Stimulated activated CD4-positive, alpha-beta T cell treated with anti-CD3 and anti-CD28 coated beads, Interleukin-2, amount 100 ng/mL, for 4 hours (primary cell): ENCODE data around the gene TNFRSF25.
A peak's percentile ranks its signal among the peaks of the same experiment; 100 is the strongest.

Experiments used
- DNase-seq: peaks from one replicate; pipeline ENCODE4 v3.0.0-alpha.2; 2020; ENCODE audit warnings: low read depth

Gene TNFRSF25, protein sequence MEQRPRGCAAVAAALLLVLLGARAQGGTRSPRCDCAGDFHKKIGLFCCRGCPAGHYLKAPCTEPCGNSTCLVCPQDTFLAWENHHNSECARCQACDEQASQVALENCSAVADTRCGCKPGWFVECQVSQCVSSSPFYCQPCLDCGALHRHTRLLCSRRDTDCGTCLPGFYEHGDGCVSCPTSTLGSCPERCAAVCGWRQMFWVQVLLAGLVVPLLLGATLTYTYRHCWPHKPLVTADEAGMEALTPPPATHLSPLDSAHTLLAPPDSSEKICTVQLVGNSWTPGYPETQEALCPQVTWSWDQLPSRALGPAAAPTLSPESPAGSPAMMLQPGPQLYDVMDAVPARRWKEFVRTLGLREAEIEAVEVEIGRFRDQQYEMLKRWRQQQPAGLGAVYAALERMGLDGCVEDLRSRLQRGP

DNA sequence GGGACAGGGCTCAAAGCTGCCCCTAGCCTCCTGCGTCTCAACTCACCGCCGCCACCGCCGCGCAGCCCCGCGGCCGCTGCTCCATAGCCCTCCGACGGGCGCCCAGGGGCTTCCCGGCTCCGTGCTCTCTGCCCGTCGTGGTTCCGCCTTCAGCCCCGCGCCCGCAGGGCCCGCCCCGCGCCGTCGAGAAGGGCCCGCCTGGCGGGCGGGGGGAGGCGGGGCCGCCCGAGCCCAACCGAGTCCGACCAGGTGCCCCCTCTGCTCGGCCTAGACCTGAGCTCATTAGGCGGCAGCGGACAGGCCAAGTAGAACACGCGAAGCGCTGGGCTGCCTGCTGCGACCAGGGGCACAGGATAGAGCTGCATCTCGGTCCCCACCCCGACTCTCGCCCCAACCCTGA, at the start of gene TNFRSF25:
TSS of gene TNFRSF25 (minus strand) at position 151 of the 400 bp plus-strand sequence. CDS start at position 85, 66 bp downstream.
- peak; percentile 57 for DNase-seq

DNA sequence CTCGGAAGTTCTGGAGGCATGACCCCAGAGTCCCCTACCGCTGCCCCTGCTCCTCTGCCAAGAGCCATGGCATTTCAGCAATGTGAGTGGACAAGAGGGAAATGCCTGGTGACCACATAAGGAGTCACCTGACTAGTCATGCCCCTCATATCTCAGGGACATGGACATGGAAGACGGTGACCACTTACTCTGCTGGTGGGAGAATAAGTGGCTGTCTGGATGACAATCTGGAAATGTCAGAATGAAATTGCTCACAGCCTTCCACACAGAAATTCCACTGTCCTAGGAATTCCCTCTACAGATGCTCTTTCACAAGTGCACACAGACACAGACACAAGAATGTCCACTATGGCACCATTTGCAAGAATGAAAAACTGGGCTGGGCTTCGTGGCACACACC, 49.8 kb upstream of the TNFRSF25 start:
- no peak for DNase-seq

DNA sequence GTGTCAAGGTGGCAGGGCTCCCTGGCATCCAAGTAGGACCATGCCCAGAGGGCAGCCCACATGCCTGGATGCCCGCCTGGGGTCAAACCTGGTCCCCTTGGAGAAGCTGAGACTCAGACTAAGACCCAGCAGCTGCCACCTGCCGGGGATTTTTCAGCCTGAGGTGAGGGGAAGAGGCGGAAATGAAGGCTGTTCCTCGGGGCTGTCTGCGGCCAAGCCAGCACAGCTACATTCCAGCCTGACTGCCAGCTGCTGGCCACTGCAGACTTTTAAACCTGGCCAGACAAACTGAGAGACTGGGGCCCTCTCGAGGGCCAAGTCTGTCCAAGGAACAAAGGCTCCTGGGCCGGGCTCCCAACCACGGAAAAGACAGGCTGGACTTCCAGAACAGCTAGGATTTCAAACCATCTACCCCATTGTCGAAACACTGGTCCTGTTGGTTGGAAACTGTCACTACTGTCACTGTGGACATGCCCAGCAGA, 47.4 kb upstream of the TNFRSF25 start:
- no peak for DNase-seq

DNA sequence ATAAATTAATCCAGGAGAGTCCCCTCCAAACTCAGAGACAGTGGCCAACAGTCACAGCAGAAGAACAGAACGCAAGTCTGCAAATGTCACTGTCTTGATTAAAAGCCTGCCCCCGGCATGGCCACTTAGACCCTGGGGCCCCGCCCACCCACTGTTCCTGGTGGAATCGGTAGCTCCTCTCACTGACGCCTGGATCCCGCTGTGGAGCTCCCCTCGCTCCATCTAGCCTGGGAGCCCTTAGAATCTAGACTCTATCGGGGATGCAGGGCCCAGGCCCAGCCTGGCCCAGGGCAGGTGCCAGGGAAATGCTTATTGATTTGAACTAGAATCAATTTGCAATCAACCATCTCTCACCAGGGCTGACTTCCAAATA, 46.9 kb upstream of the TNFRSF25 start:
- no peak for DNase-seq

DNA sequence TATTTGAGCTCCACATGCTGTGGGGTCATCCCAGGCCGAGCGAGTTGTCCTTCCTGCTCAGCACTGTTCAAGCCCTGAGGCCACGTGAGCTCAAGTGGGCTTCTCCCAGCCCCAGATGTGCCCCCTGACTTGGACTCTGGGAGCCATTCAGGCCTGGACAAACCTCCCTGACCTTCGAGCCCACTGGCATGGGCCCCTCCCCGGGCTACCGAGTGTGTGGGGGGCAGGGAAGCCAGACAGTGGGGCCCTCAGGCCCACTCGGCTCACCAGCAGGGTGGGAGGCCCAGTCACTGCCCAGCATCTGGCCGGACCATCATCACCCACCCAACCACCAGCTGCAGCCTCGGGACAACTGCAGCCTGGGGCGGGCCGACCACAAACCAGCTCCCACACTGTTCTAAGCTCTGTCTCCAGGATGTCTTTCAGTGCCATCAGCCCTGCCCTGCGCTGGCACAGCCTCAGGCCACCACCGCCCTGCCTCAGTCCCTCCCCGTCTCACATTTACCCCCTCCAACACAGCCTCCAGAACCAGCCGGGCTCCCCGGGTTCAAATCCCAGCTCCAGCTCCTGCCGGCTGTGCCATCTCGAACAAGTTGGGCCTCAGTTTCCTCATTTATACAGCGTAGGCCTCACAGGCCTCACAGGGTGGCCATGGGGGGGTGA, 46.4 kb upstream of the TNFRSF25 start:
- no peak for DNase-seq

DNA sequence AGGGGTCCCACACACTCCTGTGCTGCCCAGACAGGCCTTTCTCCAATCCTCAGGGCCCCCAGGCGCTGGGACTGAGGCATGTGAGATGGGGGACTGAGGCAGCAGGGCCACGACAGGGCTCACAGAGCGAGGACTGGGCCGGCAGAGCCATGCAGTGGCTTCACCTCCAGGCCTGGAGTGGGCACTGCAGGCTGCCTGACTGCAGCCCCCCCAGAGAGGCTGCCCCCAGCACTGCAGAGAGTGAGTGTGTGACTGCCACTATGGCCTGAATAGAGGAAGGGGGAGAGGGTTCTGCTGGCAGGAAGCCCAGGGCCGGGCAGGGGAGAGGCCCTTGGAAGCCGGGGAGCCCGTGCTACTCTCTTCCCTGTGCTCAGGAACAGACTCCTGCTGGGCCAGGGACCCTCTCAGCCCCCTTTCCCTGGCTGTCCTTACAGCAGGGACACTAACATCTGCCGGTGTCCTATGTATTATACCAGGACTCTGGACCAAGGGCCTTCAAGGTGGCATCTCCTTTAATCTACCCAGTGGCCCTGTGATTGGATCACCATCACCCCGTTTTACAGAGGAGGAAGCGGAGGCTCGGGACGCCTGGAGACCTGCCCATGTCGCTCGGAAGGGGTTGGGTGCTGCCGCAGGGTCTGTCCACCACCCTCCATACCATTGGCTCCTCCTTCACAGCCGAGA, 45.7 kb upstream of the TNFRSF25 start:
- DNase-seq = no peak

DNA sequence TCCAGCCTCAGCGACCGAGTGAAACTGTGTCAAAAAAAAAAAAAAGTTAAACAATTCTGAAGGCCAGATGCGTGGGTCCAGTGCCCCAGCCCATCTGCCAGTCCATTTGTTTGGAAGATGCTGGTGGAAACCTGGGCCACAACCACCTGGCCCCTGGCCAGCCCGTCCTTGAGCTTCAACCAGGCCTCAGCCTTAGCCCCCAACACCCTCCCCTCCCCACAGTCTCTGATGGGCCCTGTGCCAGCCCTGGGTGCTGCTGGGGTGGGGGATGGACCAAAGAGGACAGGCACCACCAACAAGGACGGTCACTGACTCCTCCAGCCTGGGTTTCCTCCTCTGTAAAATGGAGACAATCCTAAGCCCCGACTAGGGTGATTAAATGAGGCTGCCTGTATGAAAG, 45.1 kb upstream of the TNFRSF25 start:
- no peak for DNase-seq

DNA sequence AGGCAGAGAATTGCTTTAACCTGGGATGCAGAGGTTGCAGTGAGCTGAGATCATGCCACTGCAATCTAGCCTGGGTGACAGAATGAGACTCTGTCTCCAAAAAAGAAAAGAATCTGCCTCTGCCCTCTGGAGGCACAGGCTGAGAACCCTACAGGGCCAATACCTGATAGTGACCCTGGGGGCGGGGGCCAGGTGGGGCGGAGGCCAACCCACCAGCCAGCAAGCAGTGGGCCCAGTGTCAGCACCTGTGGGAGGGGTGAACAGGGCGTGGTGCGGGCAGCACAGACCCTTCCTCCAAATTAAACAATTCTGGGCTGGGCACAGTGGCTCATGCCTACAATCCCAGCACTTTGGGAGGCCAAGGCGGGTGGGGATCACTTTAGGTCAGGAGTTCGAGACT, 44.5 kb upstream of the TNFRSF25 start:
- no peak for DNase-seq

DNA sequence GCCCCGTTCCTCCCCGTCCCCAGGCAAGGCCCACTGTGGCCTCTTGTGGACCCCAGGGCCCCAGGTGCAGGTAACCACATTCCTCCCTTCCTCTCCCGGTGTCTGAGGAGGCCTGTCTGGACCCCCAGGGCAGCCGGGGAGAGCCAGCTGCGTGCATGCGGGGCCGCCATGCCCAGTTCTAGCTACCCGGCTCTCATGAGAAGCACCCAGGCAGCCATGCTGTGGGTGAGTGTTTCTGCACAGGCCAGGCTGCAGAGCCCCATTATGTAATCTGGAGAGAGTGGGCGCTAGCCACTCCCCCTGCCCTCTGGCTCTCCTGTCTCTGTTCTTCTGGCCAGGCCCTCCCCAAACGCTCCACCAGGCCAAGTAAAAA, 43.9 kb upstream of the TNFRSF25 start:
- no peak for DNase-seq

DNA sequence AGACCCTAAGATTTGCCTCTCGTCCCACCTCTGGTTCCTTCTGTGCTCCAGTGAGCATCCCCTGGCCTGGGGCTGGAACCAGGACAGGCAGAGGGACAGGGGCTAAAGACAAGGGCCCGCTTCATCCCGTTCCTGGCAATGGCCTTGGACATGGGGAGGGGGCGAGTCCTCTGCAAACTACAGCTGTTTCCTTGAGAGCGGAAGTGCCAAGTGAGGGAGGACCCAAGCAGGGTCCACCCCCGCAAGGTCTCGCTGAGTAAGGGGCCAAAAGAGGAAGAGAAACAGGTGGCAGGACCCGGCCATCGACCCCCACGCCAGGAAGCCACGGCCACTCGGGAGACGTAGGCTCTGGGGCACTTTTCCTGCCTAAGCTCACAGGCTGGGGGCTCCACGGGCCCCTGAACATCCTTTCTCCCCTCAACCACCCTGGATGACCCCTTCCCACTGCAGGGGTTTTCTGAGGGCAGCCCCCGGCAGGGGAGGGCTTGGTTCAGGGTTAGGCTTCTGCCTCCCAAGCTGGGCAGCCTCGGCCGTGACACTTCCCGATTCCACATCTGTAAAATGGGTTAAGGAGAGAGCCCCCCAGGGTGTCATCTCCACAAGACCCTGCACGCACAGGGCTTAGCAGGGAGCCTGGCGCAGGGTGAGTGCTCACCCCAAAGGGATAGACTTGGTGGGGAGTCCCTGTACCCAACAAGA, 43.4 kb upstream of the TNFRSF25 start:
- no peak for DNase-seq

DNA sequence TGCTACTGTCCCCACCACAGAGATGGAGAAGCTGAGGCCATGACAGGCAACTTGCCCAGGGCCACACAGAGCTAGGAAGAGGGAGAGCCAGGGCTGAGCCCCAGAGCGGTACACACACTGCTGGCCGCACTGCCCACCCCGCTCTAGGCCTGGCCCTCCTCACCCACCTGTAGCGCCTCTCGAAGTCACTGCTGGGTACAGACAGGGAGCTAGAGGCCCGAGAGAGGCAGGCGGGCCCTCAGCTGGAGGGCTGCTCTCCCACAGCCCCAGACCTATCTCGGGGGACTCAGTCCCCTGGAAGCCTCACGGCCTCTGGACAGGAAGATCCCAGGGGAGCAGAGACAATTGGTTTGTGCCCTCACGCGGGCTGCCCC, 42.8 kb upstream of the TNFRSF25 start:
- no peak for DNase-seq

DNA sequence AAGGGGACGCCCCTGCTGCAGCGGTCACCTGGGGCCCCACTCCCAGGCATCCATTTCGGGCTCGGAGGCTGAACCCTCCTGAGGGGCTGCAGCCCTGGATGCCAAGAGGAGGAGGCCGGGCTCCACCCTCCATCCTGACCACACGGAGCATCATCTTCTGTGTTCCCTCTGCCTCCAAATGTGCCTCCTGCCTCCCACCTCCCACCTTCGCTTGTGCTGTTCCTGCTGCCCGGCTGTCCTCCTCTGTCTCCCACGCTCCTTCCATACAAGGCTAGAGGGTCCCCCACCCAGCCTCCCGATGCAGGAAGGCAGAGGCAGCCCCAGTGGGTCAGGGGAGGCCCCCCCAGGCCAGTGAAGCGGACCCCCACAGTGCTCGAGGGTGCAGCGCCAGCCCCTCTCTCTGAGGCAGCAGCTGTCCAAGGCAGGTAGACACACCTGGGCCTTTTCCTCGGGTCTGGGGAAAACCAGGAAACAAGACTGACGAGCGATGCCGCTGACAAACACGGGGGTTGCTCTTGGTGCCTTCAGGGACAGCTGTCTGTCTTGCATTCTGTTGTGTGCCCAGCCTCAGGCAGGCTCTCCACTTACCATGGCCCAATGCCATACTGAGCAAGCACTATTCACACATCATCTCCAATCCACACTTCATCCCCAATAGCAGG, 42.3 kb upstream of the TNFRSF25 start:
- DNase-seq = no peak

DNA sequence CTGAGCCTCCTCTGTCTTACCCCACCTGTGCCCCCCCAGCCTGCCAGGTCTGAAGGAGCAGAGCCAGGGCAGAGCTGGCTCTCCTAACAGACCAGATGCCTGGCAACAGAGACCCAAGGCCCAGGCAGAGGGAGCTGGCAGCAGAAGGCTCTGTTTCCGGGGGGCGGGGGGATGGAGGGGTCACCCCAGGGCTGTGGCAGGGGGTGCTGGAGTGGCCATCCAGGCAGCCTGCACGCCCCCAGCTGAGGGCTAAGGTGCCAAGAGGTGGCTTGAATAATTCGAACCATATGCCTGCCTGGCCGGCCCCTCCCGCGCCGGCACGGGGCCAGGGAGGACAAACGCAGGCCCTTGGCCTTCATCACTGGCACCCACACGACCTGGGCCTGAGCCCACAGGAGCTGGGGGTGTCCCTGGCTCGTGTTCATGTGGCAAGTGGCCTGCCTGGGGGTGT, 41.5 kb upstream of the TNFRSF25 start:
- DNase-seq = no peak

DNA sequence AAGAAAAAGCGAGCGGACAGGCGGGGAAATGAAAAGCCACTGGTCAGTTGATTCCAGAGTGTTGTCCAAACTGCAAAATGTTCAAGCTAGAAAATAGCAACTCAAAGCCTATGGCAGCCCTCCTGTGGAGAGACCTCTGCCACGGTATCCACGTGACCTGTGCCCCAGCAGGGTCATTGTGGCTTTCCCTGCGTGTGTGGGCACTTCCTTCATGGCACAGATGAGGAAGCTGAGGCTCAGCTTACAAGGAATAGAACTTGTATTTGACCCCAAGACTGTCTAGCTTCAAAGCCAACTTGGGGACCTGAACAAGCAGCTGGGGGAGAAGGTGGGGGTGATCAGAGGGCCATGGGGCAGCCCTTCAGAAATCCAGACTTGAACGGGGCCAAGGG, 41.1 kb upstream of the TNFRSF25 start:
- DNase-seq = no peak

DNA sequence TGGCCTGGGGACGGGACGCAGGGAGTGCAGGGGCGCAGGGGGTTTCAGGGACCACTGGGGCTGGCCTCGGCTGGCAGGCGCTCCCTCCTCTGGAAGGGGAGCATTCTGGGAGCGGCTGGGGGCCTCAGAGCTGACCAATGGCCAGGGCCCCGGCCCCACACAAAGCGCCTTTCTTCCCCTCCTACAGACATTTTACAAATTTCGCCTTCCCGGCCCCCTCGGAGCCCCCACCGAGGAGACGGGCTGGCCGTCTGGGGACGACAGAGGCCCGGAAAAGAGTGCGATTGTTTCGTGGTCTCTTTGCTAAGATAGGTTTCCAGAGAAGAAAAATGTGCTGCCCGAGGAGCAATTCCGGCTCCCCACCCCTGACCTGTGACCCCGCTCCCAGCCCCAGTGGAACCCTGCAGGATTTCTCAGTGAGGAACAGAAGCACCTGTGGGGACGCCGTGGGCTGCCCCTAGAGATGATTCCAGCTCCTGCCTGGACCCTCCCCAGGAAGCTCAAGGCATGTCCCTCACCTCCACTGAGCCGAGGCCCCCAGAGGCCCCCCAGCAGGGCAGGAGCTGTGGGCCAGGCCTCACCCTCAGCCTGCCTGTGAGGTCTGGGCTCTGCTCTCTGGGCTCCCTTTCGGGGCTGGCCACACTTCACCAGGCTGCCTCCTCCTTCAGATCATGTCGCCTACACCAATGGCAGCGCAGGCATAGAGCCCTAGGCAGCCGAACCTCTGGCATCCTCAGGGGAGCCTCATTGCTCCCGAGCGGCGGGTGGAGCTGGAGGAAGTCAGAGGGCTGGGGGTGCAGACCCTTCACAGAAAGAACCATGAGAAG, 40.5 kb upstream of the TNFRSF25 start:
- no peak for DNase-seq

DNA sequence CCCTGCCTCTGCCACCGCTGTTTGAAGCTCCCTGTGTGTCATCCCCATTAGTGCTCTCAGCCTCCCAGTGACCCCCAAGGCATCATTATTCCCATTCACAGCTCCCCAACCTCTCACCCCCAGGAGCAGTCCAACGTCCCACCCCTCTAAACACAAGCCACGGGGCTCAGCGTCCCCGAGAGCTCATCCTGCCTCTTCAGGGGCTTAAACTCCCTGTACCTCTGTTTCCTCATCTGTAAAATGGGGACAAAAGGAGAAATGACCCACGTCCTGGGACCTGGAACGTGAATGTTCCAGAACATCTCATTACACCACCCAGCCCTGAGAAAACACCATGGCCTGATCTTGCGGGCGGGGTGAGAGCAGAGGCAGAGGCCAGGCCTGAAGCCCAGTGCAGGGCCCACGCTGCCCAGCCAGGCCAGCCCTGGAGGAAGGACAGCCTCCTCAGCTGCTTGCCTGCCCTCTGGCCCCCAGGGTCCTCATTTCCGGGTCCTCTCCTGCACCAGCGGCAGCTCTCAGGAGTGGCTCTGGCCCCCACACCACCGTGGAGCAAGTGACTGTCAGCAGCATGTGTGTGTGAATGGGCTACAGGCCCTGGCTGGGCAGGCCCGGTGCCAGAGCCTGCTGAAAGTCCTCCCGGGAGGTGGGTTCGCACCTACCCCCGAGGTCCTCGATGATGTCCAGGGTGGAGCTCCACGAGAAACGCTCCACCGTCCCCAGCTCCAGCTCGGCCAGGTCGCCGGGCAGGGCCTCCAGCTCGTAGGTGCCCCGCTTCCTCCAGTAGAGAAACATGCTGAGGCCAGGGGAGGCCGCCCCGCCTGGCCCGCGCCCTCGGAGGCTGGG, 39.6 kb upstream of the TNFRSF25 start:
- no peak for DNase-seq

DNA sequence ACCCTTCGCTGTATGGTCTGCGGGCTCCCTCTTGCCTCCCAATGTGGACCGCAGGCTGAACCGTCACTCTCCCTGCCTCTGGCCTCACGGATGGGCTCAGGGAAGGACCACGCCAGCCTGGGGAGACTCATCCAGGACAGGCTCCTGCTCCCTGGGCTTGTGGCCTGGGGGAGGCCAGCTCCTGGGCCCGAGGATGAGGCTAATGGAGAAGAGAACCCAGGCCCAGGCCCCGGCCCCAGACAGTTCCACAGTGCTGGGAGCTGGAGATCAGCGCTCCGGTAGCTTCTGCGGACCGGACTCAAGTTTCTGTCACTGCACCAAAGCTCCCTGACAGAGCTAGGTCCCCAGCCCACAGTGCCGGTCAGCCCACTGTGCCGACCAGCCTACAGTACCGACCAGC, 38.9 kb upstream of the TNFRSF25 start:
- no peak for DNase-seq

DNA sequence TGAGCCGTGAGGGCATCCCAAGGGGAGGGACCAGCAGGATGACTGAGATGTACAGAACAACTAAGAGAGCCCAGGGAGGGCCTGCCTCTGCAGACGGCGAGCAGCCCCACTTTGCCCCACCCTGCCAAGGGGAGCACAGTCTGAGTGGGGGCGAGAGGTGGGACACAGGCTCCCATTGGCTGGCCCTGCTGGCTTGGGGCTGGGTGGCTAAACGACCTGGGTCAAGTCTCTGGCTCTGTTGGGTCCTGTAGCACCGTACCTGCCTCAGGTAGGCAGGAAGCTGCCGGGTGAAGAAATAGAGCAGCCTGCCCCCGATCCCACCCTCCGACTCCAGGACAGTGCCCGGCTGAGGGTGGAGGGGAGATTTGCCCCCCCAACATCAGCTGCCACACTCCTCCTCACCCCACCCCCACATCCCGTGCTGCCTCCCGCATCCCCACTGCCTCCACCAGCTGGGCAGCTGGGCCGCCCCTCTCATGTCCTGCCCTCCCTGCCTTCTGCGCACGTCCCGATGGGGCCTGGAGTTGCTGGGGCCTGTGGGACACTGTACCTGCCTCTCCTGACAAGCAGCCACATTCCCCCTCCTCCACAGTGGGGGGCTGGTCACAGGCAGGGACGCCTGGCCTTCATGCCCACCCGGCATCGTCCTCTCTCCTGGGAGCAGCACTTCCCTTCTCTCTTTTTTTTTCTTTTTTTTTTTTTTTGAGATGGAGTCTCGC, 38.1 kb upstream of the TNFRSF25 start:
- DNase-seq = no peak
